A673 (cell line): ENCODE data around the gene RPH3AL.

ENCODE experiments used
- CTCF ChIP-seq: fragments of 300-800, 200-600 bp; sonication (generic); conservative IDR thresholded peaks from 2 replicates; pipeline ENCODE4 v1.5.1; 2017; ENCODE audit warnings: low read depth, mild to moderate bottlenecking, antibody characterized with exemption, low read length, moderate library complexity, mixed read lengths
- EZH2 ChIP-seq: fragments of 200-600 bp; sonication (generic); IDR thresholded peaks from 2 replicates; pipeline ENCODE4 v1.6.1; 2017; ENCODE audit warnings: borderline replicate concordance, low read depth, mild to moderate bottlenecking, mixed read lengths, antibody characterized with exemption, low read length; ENCODE audit not compliant: poor library complexity, severe bottlenecking

DNA sequence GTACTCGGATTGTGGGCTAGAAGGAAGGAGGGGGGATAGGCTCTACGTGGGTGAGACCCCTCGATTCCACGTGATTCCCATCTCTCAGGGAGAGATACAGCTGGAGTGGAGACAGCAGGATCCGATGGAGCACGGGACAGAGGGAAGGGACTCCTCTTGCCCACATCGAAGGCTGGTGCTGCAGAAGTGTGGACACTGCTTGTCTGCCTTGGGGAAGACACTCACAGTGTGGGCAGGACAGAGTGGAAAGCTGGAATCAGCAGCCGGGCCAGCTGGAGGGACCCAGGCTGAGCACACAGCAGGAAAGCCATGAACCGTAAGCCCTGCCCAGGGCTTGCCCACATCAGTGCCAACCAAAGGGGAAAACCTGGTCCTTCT is 42.1 kb upstream of the RPH3AL start:
- TF ChIP-seq CTCF (no peak), EZH2 (no peak)
